Ishikawa (cell line): Measurements from ENCODE around the gene RIPOR3.

Experiments
- CEBPB ChIP-seq: IDR thresholded peaks from 2 replicates; pipeline ENCODE4 v1.6.1; 2012
- REST ChIP-seq: IDR thresholded peaks from 2 replicates; pipeline ENCODE4 v1.6.1; 2012; ENCODE audit warnings: low read depth, mild to moderate bottlenecking

- TF ChIP-seq CEBPB (no peak), REST (no peak)
Measured at GRCh38 chr20:50543326-50543725, 148.0 kb downstream of the RIPOR3 start.
